Mesenteric fat pad (tissue), 1 donor: ENCODE measurements around the gene RNF31. TPM values are rescaled to one million over a fixed set of nuclear protein-coding genes. Genes with fewer than 3 reads are reported as not detected.

Experiments used
- DNase-seq: peaks from one replicate; pipeline ENCODE4 v3.0.0-alpha.2; 2020; ENCODE audit warnings: low spot score
- total RNA-seq: library from RNA; stranded (reverse); fragmentation: NEBNext Ultra II Directional; extraction: Animal tissue kit (Norgen Biotek cat#: 25700); gene quantifications from one replicate; pipeline ENCODE4 v1.2.1, GENCODE V29; 2021
- donor health status: DM: yes; HTN: yes; CAD: no.

The RNF31 gene
- total RNA-seq, 1 donor from 2014 or later, result 60.0 TPM

- no peak for DNase-seq
These were observed 31.0 kb upstream of the RNF31 start for GRCh38 chr14:24116128-24116814.

- DNase-seq, result no peak
These were observed 30.1 kb upstream of the RNF31 start for GRCh38 chr14:24117179-24117578.

DNA sequence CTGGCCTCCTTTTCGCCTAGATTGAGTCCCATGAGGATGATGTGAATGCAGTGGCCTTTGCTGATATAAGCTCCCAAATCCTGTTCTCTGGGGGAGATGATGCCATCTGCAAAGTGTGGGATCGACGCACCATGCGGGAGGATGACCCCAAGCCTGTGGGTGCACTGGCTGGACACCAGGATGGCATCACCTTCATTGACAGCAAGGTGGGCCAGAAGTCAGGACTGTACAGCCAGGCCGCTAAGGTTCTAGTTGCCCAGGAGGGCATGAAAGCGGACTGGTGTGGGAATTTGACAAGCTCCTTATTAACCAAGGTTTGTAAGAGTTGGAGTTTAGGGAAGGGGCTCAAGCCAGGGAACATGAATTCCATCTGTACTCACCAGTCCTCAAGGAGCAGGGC is 27.6 kb upstream of the RNF31 start:
- no peak for DNase-seq

GRCh38 chr14:24121210-24121609 is 26.1 kb upstream of the RNF31 start:
- DNase-seq, result no peak

DNA sequence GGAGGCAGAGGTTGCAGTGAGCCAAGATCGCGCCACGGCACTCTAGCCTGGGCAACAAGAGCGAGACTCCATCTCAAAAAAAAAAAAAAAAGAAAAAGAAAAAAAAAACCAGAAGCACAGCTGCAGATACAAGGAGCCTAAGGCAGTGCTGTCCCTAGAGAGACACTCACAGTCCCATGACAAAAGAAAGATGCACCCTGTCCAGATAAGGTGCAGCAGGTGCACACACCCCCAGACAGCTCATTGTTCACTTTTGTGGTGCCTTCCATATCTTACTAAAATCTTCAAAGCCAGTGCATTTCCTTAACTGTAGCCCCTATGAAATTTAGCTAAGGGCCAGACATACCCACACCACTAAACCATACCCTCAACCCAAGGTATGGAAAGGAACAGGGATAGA is 24.9 kb upstream of the RNF31 start:
- DNase-seq, result no peak

DNA sequence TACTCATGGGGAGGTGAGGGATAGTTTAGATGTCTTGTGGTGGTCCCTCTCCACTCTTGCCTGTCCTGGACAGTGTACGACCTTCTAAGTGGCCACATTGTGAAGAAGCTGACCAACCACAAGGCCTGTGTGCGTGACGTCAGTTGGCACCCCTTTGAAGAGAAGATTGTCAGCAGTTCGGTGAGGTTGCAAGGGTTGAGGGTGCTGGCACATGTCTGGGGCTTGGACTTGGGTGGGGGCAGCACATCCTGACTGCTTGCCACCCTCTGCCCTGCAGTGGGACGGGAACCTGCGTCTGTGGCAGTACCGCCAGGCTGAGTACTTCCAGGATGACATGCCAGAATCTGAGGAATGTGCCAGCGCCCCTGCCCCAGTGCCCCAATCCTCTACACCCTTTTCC is 24.4 kb upstream of the RNF31 start:
- DNase-seq, result no peak

GRCh38 chr14:24123424-24124417 is 23.6 kb upstream of the RNF31 start:
- DNase-seq, result no peak

DNA sequence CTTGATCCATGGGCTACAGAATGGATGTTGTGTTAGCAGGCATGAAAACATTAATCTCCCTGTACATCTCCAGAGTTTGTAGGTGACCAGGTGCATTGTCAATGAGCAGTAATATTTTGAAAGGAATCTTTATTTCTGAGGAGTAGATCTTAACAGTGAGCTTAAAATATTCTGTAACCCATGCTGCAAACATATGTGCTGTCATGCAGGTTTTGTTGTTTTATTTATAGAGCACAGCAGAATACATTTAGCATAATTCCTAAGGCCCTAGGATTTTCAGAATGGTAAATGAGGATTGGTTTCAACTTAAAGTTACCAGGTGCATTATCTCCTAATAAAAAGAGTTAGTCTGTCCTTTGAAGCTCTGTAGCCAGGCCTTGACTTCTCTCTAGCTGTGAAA is 20.4 kb upstream of the RNF31 start:
- no peak for DNase-seq

DNA sequence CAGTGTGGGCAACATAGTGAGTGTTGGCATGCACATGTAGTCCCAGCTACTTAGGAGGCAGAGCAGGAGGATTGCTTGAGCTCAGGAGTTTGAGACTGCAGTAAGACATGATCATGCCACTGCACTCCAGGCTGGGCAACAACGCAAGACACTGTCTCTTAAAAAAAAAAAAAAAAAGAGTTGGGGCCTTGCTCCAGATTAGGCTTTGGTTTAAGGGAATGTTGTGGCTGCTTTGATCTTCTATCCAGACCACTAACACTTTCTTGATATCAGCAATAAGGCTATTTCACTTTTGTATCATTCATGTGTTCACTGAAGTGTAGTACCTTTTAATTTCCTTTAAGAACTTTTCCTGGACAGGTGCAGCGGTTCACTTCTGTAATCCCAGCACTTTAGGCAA is 19.6 kb upstream of the RNF31 start:
- no peak for DNase-seq

GRCh38 chr14:24129410-24129998 is 17.8 kb upstream of the RNF31 start:
- peak; percentile 22 for DNase-seq

- DNase-seq, result no peak
These were observed 16.9 kb upstream of the RNF31 start, which contains the start of gene FITM1 for GRCh38 chr14:24130380-24130716. Gene FITM1 (plus strand): TSS chr14:24130659. CDS start chr14:24131564, 905 bp downstream.

DNA sequence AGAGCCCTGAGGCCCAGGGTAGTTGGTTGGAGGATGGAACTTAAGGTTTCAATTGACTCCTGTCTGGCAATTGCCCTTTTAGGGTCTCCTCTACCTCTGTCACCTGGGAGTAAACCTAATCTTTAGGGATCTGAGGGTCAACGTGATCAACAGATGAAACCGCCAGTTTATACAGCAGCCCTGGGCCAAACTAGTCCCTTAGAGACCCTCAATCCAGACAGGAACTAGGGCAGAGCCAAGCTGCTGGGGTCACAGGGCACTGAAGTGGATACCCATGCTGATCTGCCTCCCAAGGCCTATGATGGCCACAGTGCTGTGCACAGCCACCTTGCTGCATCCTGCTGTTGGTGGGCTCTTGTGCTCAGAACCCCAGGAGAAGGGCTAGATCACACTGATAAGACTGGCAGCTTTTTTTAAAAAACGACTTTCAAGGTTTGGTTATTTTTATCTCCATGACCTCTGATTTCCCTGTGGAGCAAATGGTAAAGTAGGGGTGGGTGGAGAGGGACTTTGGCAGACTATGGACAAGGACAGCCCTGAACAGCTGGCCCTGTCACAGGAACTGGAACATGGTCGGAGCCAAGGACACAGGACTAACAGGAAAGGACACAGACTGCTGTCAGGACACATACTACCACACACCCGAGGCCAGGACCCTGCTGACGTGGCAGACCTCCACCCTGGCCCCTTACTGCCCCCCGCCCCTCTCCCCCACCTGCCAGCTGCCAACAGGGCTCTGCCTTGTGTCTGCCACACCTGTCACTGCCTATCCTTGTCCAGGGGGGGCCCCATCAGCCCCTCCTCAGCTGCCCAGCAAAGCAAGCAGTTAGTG is 16.4 kb upstream of the RNF31 start:
- no peak for DNase-seq

GRCh38 chr14:24131549-24131966 is 15.7 kb upstream of the RNF31 start:
- DNase-seq, result no peak

DNA sequence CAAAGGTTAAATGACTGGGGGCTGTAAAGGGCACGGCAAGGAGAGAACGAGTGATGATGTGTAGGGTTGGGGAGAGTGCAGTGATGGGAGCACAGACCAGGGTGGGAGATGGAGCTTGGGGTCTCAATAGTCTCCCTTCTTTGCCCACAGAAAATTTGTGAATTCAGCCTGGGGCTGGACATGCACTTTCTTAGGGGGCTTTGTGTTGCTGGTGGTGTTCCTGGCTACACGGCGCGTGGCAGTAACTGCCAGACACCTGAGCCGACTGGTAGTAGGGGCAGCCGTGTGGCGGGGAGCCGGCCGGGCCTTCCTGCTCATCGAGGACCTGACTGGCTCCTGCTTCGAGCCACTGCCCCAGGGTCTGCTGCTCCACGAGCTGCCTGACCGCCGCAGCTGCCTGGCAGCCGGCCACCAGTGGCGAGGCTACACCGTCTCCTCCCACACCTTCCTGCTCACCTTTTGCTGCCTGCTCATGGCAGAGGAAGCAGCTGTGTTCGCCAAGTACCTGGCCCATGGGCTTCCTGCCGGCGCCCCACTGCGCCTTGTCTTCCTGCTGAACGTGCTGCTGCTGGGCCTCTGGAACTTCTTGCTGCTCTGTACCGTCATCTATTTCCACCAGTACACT is 15.1 kb upstream of the RNF31 start:
- peak; percentile 74 for DNase-seq

DNA sequence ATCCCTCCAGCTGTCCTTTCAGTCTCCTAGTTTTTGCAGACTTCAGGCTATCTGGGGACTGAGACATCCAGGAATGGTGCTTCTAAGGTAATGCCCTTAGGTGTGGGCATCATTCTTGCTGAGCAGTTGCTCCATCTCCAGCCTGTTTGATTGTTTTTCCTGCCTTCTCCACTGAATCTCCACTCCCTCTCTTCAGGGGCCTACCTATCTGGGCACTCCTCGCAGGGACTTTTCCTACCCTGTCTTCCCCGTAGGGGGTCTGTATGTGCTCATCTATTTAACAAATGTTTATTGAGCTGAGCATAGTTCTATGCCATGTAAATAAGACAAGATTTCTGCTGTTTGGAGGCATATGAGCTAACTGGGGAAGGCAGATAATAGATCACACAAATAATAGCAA is 14.3 kb upstream of the RNF31 start:
- DNase-seq, result no peak

- DNase-seq, result no peak
These were observed 13.6 kb upstream of the RNF31 start for GRCh38 chr14:24133735-24134134.

GRCh38 chr14:24135584-24135833 is 11.8 kb upstream of the RNF31 start:
- no peak for DNase-seq

GRCh38 chr14:24135834-24136683 is 11.2 kb upstream of the RNF31 start, which contains the start of gene PSME1:
Gene PSME1 (plus strand): TSS chr14:24136194. CDS start chr14:24136263, 69 bp downstream.
- peak; percentile 98 for DNase-seq

- DNase-seq, result no peak
These were observed 10.4 kb upstream of the RNF31 start for GRCh38 chr14:24136684-24137528.
